Measurements from ENCODE around the gene DLL4.

Gene DLL4

GRCh38 chr15:40906991-40907802 is 21.9 kb upstream of the DLL4 start:
- peak; percentile 98 for DNase-seq

- DNase-seq = peak; percentile 42
Measured at GRCh38 chr15:40908095-40908494, 21.0 kb upstream of the DLL4 start.

- DNase-seq = no peak
Measured at GRCh38 chr15:40909662-40910630, 19.2 kb upstream of the DLL4 start.

GRCh38 chr15:40911141-40911540 is 18.0 kb upstream of the DLL4 start:
- DNase-seq = peak; percentile 74

- DNase-seq = no peak
Measured at GRCh38 chr15:40911693-40912092, 17.4 kb upstream of the DLL4 start.

GRCh38 chr15:40912478-40912877 is 16.7 kb upstream of the DLL4 start:
- DNase-seq = no peak

- no peak for DNase-seq
Measured at GRCh38 chr15:40914013-40914412, 15.1 kb upstream of the DLL4 start.

- no peak for DNase-seq
Measured at GRCh38 chr15:40914486-40914885, 14.7 kb upstream of the DLL4 start.

- no peak for DNase-seq
Measured at GRCh38 chr15:40915116-40915661, 14.0 kb upstream of the DLL4 start.

- no peak for DNase-seq
Measured at GRCh38 chr15:40915679-40916078, 13.5 kb upstream of the DLL4 start.

- DNase-seq = no peak
Measured at GRCh38 chr15:40917585-40917984, 11.6 kb upstream of the DLL4 start.

- DNase-seq = peak; percentile 89
Measured at GRCh38 chr15:40918146-40918798, 10.9 kb upstream of the DLL4 start.

- no peak for DNase-seq
Measured at GRCh38 chr15:40918799-40919392, 10.2 kb upstream of the DLL4 start.

- no peak for DNase-seq
Measured at GRCh38 chr15:40921949-40922607, 7.1 kb upstream of the DLL4 start.

- no peak for DNase-seq
Measured at GRCh38 chr15:40922608-40923005, 6.5 kb upstream of the DLL4 start.

- DNase-seq = no peak
Measured at GRCh38 chr15:40923551-40923950, 5.6 kb upstream of the DLL4 start.

- DNase-seq = no peak
Measured at GRCh38 chr15:40925495-40925862, 3.7 kb upstream of the DLL4 start.

- DNase-seq = peak; percentile 44
Measured at GRCh38 chr15:40925863-40926658, 3.1 kb upstream of the DLL4 start.

- no peak for DNase-seq
Measured at GRCh38 chr15:40926659-40927494, 2.3 kb upstream of the DLL4 start.

GRCh38 chr15:40927495-40927872 is 1.7 kb upstream of the DLL4 start:
- DNase-seq = peak; percentile 88

Measured in NCI-H69 (cell line).